ENCODE results near the gene NELL2. TPM values are rescaled to one million over a fixed set of nuclear protein-coding genes. Genes with fewer than 3 reads are reported as not detected.

Gene NELL2
- total RNA-seq, 4 donors from 2014 or later: 4.7 to 20.5 (median 9.3) TPM

- H3K4me1 ChIP-seq: no peaks in the 10 kb centered on the region
- no peak for DNase-seq (ENCODE audit: low spot score in 2 of 2)
- H3K36me3 ChIP-seq: no peaks in the 10 kb centered on the region
- H3K27me3 ChIP-seq: no peaks in the 10 kb centered on the region
- H3K27ac ChIP-seq: no peak overlapping the region
- H3K9me3 ChIP-seq: no peaks in the 10 kb centered on the region
- H3K4me3 ChIP-seq: no peak overlapping the region
- TF ChIP-seq CTCF (IDR thresholded peaks at IDR 0.05): no peak
- TF ChIP-seq POLR2A (IDR thresholded peaks at IDR 0.05): no peak
- TF ChIP-seq POLR2AphosphoS5 (IDR thresholded peaks at IDR 0.05): no peak
- no peak for TF ChIP-seq EP300 (IDR thresholded peaks at IDR 0.05)
Measured at GRCh38 chr12:44490181-44490580, 385.9 kb downstream of the NELL2 start.

- Histone ChIP-seq H3K27me3 (no peaks in the 10 kb centered on the region), H3K36me3 (no peaks in the 10 kb centered on the region), H3K4me3 (no peak overlapping the region), H3K4me1 (no peaks in the 10 kb centered on the region), H3K9me3 (no peaks in the 10 kb centered on the region), H3K27ac (no peak overlapping the region)
- WGBS: 83% methylated on average over 3 of the region's 3 CpGs
- DNase-seq (ENCODE audit: low spot score in 2 of 2): no peak
- TF ChIP-seq EP300 (IDR thresholded peaks at IDR 0.05): no peak
- no peak for TF ChIP-seq POLR2A (IDR thresholded peaks at IDR 0.05)
- no peak for TF ChIP-seq CTCF (IDR thresholded peaks at IDR 0.05)
- no peak for TF ChIP-seq POLR2AphosphoS5 (IDR thresholded peaks at IDR 0.05)
Measured at GRCh38 chr12:44488180-44488579, 387.9 kb downstream of the NELL2 start.

GRCh38 chr12:44484862-44485261 lies 391.3 kb downstream of the NELL2 start:
- H3K27ac ChIP-seq: no peak overlapping the region
- H3K9me3 ChIP-seq: no peaks in the 10 kb centered on the region
- no peak overlapping the region for H3K4me3 ChIP-seq
- H3K4me1 ChIP-seq: no peaks in the 10 kb centered on the region
- TF ChIP-seq POLR2A (IDR thresholded peaks at IDR 0.05) (no peak), POLR2AphosphoS5 (IDR thresholded peaks at IDR 0.05) (no peak), CTCF (IDR thresholded peaks at IDR 0.05) (no peak), EP300 (IDR thresholded peaks at IDR 0.05) (no peak)
- no peaks in the 10 kb centered on the region for H3K36me3 ChIP-seq
- 86% methylated on average over 1 of the region's 1 CpG for WGBS
- no peaks in the 10 kb centered on the region for H3K27me3 ChIP-seq
- no peak for DNase-seq (ENCODE audit: low spot score in 2 of 2)

- 91% methylated on average over 6 of the region's 6 CpGs for WGBS
- Histone ChIP-seq H3K4me1 (no peaks in the 10 kb centered on the region), H3K9me3 (peaks cover 12% of the 10 kb centered on the region), H3K27ac (no peak overlapping the region), H3K4me3 (no peak overlapping the region), H3K36me3 (no peaks in the 10 kb centered on the region), H3K27me3 (no peaks in the 10 kb centered on the region)
- TF ChIP-seq CTCF (IDR thresholded peaks at IDR 0.05): no peak
- TF ChIP-seq POLR2AphosphoS5 (IDR thresholded peaks at IDR 0.05): no peak
- TF ChIP-seq EP300 (IDR thresholded peaks at IDR 0.05): no peak
- no peak for TF ChIP-seq POLR2A (IDR thresholded peaks at IDR 0.05)
- no peak for DNase-seq (ENCODE audit: low spot score in 2 of 2)
Measured at GRCh38 chr12:44477331-44477980, 398.7 kb downstream of the NELL2 start.

GRCh38 chr12:44476683-44477082 lies 399.4 kb downstream of the NELL2 start:
- Histone ChIP-seq H3K27me3 (no peaks in the 10 kb centered on the region), H3K4me1 (no peaks in the 10 kb centered on the region), H3K36me3 (no peaks in the 10 kb centered on the region), H3K9me3 (peaks cover 12% of the 10 kb centered on the region), H3K27ac (no peak overlapping the region), H3K4me3 (no peak overlapping the region)
- no peak for DNase-seq (ENCODE audit: low spot score in 2 of 2)
- TF ChIP-seq EP300 (IDR thresholded peaks at IDR 0.05) (no peak), CTCF (IDR thresholded peaks at IDR 0.05) (no peak), POLR2AphosphoS5 (IDR thresholded peaks at IDR 0.05) (no peak), POLR2A (IDR thresholded peaks at IDR 0.05) (no peak)
- 98% methylated on average over 2 of the region's 2 CpGs for WGBS

Data from suprapubic skin (tissue), 4 donors.